Measurements from ENCODE around the gene GLB1L. TPM values are rescaled to one million over a fixed set of nuclear protein-coding genes. Genes with fewer than 3 reads are reported as not detected.

The GLB1L gene
- total and polyA plus RNA-seq, 4 donors: 2.3 to 5.2 (median 2.6) TPM

DNA sequence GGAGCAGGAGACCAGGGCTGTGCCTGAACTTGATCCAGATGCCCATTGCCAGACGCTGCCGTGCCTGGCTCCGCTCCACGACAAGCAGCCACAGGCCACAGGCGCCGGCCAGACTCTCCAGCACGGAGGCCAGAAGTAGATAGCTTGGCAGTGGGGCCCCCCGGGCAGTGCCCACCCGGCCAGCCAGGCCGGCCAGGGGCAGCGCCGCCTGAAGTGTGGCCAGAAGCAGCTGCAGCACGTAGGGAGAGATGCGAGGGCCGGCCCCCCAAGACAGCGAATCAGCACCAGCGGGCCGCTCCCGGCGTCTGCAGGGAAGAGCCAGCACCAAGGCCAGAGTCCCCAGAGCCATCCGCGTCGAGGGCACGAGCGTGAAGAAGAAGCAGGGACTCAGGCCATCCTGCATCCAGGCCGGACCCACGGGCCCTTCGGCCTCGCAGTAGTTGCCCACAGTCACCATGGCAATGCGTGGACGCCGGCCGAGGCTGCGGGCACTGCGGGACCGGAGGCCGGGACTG, 27.0 kb downstream of the GLB1L start:
- Histone ChIP-seq H3K9ac (ENCODE audit: low read depth in 1 of 2, low read length in 2 of 2) (peak overlapping the region; percentile 10 to 48), H3K27ac (ENCODE audit: low read depth in 1 of 2, low read length in 2 of 2) (peak overlapping the region; percentile 85 to 92), H3K27me3 (ENCODE audit: control insufficient read depth in 4 of 4, insufficient read depth in 4 of 4, low read length in 3 of 4) (no peaks in the 10 kb centered on the region), H3K36me3 (ENCODE audit: control insufficient read depth in 4 of 4, insufficient read depth in 3 of 4, low read depth in 1 of 4, low read length in 3 of 4) (peaks cover 12 to 43% (median 29%) of the 10 kb centered on the region in 4 donors), H3K9me3 (ENCODE audit: control insufficient read depth in 4 of 4, low read length in 3 of 4) (no peaks in the 10 kb centered on the region), H3K4me3 (ENCODE audit: low read depth in 1 of 3, low read length in 3 of 3) (peak overlapping the region; percentile 51 to 64 (median 52)), H3K4me1 (ENCODE audit: control insufficient read depth in 4 of 4, insufficient read depth in 4 of 4, low read length in 3 of 4) (peaks cover 5 to 27% (median 19%) of the 10 kb centered on the region in 4 donors)
- no peak for DNase-seq (ENCODE audit: low spot score)
- TF ChIP-seq RAD21 (IDR thresholded peaks at IDR 0.05): peak in 1 of 2 donors; percentile 2
- TF ChIP-seq EGR1 (IDR thresholded peaks at IDR 0.05; ENCODE audit: low read depth in 2 of 2): no peak
- TF ChIP-seq HNF4A (conservative IDR thresholded peaks at IDR 0.05): peak in 1 of 2 donors; percentile 1
- TF ChIP-seq ZBTB33 (IDR thresholded peaks at IDR 0.05): no peak
- TF ChIP-seq MAX (IDR thresholded peaks at IDR 0.05): no peak
- TF ChIP-seq NR2F2 (IDR thresholded peaks at IDR 0.05): no peak
- under 1% methylated on average over 37 of the region's 37 CpGs for WGBS

- no peaks in the 10 kb centered on the region for H3K9me3 ChIP-seq (ENCODE audit: control insufficient read depth in 4 of 4, low read length in 3 of 4)
- H3K9ac ChIP-seq (ENCODE audit: low read depth in 1 of 2, low read length in 2 of 2): no peak overlapping the region
- H3K36me3 ChIP-seq (ENCODE audit: control insufficient read depth in 4 of 4, insufficient read depth in 3 of 4, low read depth in 1 of 4, low read length in 3 of 4): peaks cover 11 to 35% (median 18%) of the 10 kb centered on the region in 4 donors
- TF ChIP-seq CTCF (IDR thresholded peaks at IDR 0.05; ENCODE audit: low read depth, low read length, missing input control) (no peak), GABPA (IDR thresholded peaks at IDR 0.05 in 1 of 2, conservative IDR thresholded peaks at IDR 0.05 in 1 of 2) (no peak), MAX (IDR thresholded peaks at IDR 0.05) (no peak), YY1 (IDR thresholded peaks at IDR 0.05) (no peak), NR2F2 (IDR thresholded peaks at IDR 0.05) (no peak), SP1 (IDR thresholded peaks at IDR 0.05) (no peak), HNF4A (conservative IDR thresholded peaks at IDR 0.05) (no peak), FOXA1 (IDR thresholded peaks at IDR 0.05) (no peak)
- no peak overlapping the region for H3K27ac ChIP-seq (ENCODE audit: low read depth in 1 of 2, low read length in 2 of 2)
- no peaks in the 10 kb centered on the region for H3K27me3 ChIP-seq (ENCODE audit: control insufficient read depth in 4 of 4, insufficient read depth in 4 of 4, low read length in 3 of 4)
- WGBS: 96% methylated on average over 6 of the region's 6 CpGs
- H3K4me3 ChIP-seq (ENCODE audit: low read depth in 1 of 3, low read length in 3 of 3): no peak overlapping the region
- DNase-seq (ENCODE audit: low spot score): peak; percentile 36
- peaks cover 5 to 27% (median 19%) of the 10 kb centered on the region in 4 donors for H3K4me1 ChIP-seq (ENCODE audit: control insufficient read depth in 4 of 4, insufficient read depth in 4 of 4, low read length in 3 of 4)
These were observed 28.7 kb downstream of the GLB1L start for GRCh38 chr2:219216535-219216915.

GRCh38 chr2:219215871-219216534, 29.2 kb downstream of the GLB1L start:
- no peaks in the 10 kb centered on the region for H3K9me3 ChIP-seq (ENCODE audit: control insufficient read depth in 4 of 4, low read length in 3 of 4)
- H3K4me1 ChIP-seq (ENCODE audit: control insufficient read depth in 4 of 4, insufficient read depth in 4 of 4, low read length in 3 of 4): peaks cover 5 to 27% (median 19%) of the 10 kb centered on the region in 4 donors
- no peaks in the 10 kb centered on the region for H3K27me3 ChIP-seq (ENCODE audit: control insufficient read depth in 4 of 4, insufficient read depth in 4 of 4, low read length in 3 of 4)
- WGBS: 95% methylated on average over 27 of the region's 27 CpGs
- peak; percentile 33 for DNase-seq (ENCODE audit: low spot score)
- no peak overlapping the region for H3K27ac ChIP-seq (ENCODE audit: low read depth in 1 of 2, low read length in 2 of 2)
- peaks cover 11 to 30% (median 13%) of the 10 kb centered on the region in 4 donors for H3K36me3 ChIP-seq (ENCODE audit: control insufficient read depth in 4 of 4, insufficient read depth in 3 of 4, low read depth in 1 of 4, low read length in 3 of 4)
- no peak overlapping the region for H3K4me3 ChIP-seq (ENCODE audit: low read depth in 1 of 3, low read length in 3 of 3)
- no peak overlapping the region for H3K9ac ChIP-seq (ENCODE audit: low read depth in 1 of 2, low read length in 2 of 2)
- TF ChIP-seq MAX (IDR thresholded peaks at IDR 0.05) (no peak), RXRA (IDR thresholded peaks at IDR 0.05) (no peak), RAD21 (IDR thresholded peaks at IDR 0.05) (no peak), TAF1 (conservative IDR thresholded peaks at IDR 0.05) (no peak), EGR1 (IDR thresholded peaks at IDR 0.05; ENCODE audit: low read depth in 2 of 2) (no peak), HNF4A (conservative IDR thresholded peaks at IDR 0.05) (no peak), JUND (IDR thresholded peaks at IDR 0.05) (no peak), CTCF (IDR thresholded peaks at IDR 0.05; ENCODE audit: low read depth, low read length, missing input control) (no peak), NR2F2 (IDR thresholded peaks at IDR 0.05) (no peak), FOXA1 (IDR thresholded peaks at IDR 0.05) (no peak), YY1 (IDR thresholded peaks at IDR 0.05) (no peak)
